Sigmoid colon (tissue), 4 donors: ENCODE data around the gene KLHL30.

Source experiments
- CTCF ChIP-seq, 4 experiments: fragments of 450-650 bp in 3 of 4; fragments of 200-600 bp in 1 of 4; IDR thresholded peaks; one replicate each; pipeline ENCODE4 v1.5.1; 2016 to 2019; ENCODE audit warnings: antibody characterized with exemption in 4 of 4, mild to moderate bottlenecking in 3 of 4, moderate library complexity in 2 of 4
- EP300 ChIP-seq, 4 donors: sonication (generic); formaldehyde crosslinking; IDR thresholded peaks; one replicate each; pipeline ENCODE4 v1.6.1; 2017; ENCODE audit warnings: antibody characterized with exemption in 4 of 4
- POLR2A ChIP-seq, 2 donors: fragments of 450-650 bp; IDR thresholded peaks; one replicate each; pipeline ENCODE4 v1.6.1; 2016; ENCODE audit warnings: antibody characterized with exemption in 2 of 2, mild to moderate bottlenecking in 2 of 2, moderate library complexity in 2 of 2
- POLR2AphosphoS5 ChIP-seq, 4 donors: sonication (generic); formaldehyde crosslinking; IDR thresholded peaks; one replicate each; pipeline ENCODE4 v1.6.1; 2017; ENCODE audit warnings: antibody characterized with exemption in 4 of 4

GRCh38 chr2:238170386-238171071, 32.1 kb downstream of the KLHL30 start:
- TF ChIP-seq CTCF (IDR thresholded peaks at IDR 0.05): no peak
- no peak for TF ChIP-seq POLR2A (IDR thresholded peaks at IDR 0.05)
- TF ChIP-seq EP300 (IDR thresholded peaks at IDR 0.05): no peak
- TF ChIP-seq POLR2AphosphoS5 (IDR thresholded peaks at IDR 0.05): no peak
